HG02798 (cell line): ENCODE data around the gene COX6B2.

Source experiments
- ATAC-seq: cut with Tn5 transposase; IDR thresholded peaks from one replicate; pipeline ENCODE4 v1.9.1; 2021; ENCODE audit warnings: mild to moderate bottlenecking; ENCODE audit not compliant: unreplicated experiment, poor library complexity

Gene COX6B2

GRCh38 chr19:55383279-55384130 is 29.0 kb upstream of the COX6B2 start:
- no peak for ATAC-seq

DNA sequence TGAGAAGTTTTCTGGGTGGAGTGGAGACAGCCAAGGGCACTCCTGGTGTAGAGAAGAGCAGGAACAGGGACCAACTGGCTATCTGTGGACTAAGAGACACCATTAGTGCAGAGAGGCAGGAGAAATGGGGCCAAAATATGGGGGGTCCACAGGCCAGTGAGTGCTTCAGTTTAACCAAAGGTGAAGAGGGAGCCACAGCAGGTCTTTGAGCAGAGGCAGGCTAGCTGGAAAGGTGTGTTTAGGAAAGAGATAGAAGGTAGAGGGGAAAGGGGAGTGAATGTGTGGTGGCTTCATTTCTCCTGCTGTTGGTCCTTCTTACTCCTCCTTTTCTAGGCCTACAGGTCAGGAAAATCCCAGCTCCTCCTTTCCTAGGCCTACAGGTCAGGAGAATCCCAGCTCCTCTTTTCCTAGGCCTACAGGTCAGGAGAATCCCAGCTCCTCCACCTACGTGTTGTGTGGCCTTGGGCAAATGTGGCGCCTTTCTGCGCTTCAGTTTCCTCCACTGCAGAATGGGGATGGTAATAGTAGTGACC is 28.1 kb upstream of the COX6B2 start:
- no peak for ATAC-seq

- ATAC-seq, result no peak
These were observed 27.5 kb upstream of the COX6B2 start for GRCh38 chr19:55382013-55382412.

- no peak for ATAC-seq
These were observed 24.7 kb upstream of the COX6B2 start for GRCh38 chr19:55379174-55379573.

- ATAC-seq, result no peak
These were observed 23.0 kb upstream of the COX6B2 start for GRCh38 chr19:55377356-55378131.

- ATAC-seq, result no peak
These were observed 21.9 kb upstream of the COX6B2 start, which contains the start of gene TMEM190 for GRCh38 chr19:55376241-55376933. TSS of gene TMEM190 (plus strand) at chr19:55376826. CDS start at chr19:55376854, 28 bp downstream.

GRCh38 chr19:55373993-55374757 is 19.7 kb upstream of the COX6B2 start:
- ATAC-seq, result no peak

- ATAC-seq, result no peak
These were observed 18.9 kb upstream of the COX6B2 start for GRCh38 chr19:55373306-55373992.

DNA sequence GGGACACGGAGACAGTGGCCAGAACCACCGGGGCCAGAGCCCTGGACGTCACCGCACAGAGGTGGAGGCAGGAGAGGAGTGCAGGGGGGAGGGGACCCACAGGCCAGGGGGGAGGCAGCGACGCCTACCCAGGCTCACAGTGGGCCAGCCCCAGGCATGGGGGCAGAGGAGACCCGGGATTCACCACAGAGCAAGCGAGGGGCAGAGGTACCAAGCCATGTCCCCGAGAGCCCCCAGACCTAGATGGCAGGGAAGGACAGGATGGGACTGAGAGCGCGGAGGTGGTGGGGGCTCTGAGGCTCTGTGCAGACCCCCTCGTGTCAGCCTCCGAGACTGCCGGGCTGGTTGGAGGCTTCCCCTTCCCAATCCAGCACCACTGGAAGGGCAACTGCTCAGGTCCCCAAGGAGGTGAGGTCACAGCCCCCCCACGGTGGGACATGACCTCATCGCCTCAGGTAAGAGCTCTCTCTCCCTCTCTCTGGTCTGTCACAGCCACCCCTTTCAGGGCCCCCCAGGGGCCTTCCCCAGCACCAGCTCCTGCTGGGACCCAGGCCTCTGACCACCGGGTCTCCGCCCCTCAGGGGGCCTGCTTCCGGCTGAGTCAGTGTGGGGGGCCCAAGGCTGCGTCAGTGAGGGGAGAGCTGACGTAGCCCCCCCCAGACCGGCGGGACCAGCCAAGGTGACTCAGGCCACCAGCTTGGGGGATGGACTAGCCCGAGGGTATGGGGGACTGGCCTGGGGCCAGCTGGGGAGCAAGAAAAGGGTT is 18.0 kb upstream of the COX6B2 start:
- ATAC-seq, result no peak

- no peak for ATAC-seq
These were observed 15.9 kb upstream of the COX6B2 start, which contains the start of gene IL11 for GRCh38 chr19:55370305-55370988. TSS of gene IL11 (minus strand) at chr19:55370463. CDS start at chr19:55370310, 153 bp downstream.

- ATAC-seq, result no peak
These were observed 15.3 kb upstream of the COX6B2 start for GRCh38 chr19:55369653-55370304.

- no peak for ATAC-seq
These were observed 14.4 kb upstream of the COX6B2 start for GRCh38 chr19:55368701-55369563.

DNA sequence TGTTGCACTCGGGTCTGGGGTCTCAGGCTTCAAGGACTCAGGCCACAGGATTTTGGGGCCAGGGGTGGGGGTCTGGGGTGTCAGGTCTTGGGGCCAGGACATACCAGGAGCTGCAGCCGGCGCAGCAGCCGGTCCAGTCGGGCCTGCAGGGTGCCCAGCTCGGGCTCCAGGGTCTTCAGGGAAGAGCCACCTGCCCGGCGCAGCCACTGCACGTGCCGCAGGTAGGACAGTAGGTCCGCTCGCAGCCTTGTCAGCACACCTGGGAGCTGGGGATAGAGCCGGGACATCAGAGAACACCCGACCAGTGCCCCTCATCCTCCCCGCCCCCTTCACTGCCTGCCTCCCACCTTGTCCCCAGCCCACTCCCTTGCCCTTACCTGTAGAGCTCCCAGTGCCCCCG is 13.6 kb upstream of the COX6B2 start:
- no peak for ATAC-seq

DNA sequence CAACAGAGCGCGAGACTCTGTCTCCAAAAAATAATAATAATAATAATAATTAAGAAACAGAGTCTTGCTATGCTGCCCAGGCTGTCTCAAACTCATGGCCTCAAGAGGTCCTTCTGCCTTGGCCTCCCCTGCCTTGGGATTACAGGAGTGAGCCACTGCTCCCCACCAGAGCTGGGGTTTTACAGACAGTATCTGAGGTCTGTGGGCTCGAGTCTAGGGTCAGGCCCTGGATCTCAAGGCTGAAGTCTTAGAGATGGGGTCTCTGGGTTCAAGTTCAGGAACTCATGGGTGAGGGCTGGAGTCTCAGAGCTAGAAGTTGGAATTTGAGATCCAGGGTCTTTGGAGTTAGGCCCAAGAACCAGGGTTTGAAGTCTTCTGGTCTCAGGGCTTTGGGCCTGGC is 12.3 kb upstream of the COX6B2 start:
- ATAC-seq, result no peak

DNA sequence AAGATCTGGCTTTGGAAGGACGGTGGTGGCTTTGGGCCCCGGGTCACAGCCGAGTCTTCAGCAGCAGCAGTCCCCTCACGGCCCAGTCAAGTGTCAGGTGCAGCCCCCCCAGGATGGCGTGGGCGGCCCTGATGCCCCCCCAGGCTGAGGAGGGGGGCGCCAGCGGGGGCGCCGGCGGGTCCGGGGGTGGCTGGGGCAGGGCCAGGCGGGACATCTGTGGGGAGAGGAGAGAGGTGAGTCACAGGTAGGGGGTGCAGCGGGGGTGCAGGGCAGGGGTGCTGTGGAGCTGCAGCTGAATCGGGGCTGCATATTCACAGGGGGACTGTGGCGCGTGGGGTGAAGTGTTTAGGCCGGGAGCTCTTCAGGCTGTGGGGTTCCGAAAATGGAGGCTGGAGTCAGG is 11.4 kb upstream of the COX6B2 start:
- ATAC-seq, result no peak

GRCh38 chr19:55365245-55365644 is 10.7 kb upstream of the COX6B2 start:
- ATAC-seq, result no peak
